HL-60 (cell line): ENCODE data around the gene CSF2RB.

Experiments
- DNase-seq, 2 experiments: peaks; one replicate each; pipeline ENCODE4 v3.0.0-alpha.2; 2010 to 2020; ENCODE audit warnings: low read depth in 1 of 2, low spot score in 1 of 2
- H3K27ac ChIP-seq: fragments of 250-450 bp; sonication (Bioruptor Pico); replicated peaks from 2 replicates; pipeline ENCODE4 v1.5.1; 2020; ENCODE audit warnings: mild to moderate bottlenecking, moderate library complexity
- H3K27me3 ChIP-seq: fragments of 250-450 bp; sonication (Bioruptor Pico); 2 replicates; pipeline ENCODE4 v1.5.1; 2021; ENCODE audit warnings: mild to moderate bottlenecking, moderate library complexity; ENCODE audit not compliant: insufficient read depth, poor library complexity, severe bottlenecking
- H3K4me3 ChIP-seq: replicated peaks from 2 replicates; pipeline ENCODE4 v1.5.1; 2011; ENCODE audit warnings: mild to moderate bottlenecking, control low read depth, low read length; ENCODE audit not compliant: insufficient read depth
- CTCF ChIP-seq: IDR thresholded peaks from one replicate; pipeline ENCODE4 v1.5.1; 2011; ENCODE audit warnings: low read length, control low read depth, inconsistent platforms; ENCODE audit not compliant: insufficient read depth
- GABPA ChIP-seq: IDR thresholded peaks from 2 replicates; pipeline ENCODE4 v1.6.1; 2012; ENCODE audit warnings: low read depth
- POLR2AphosphoS5 ChIP-seq: IDR thresholded peaks from 2 replicates; pipeline ENCODE4 v1.6.1; 2012; ENCODE audit warnings: low read depth
- REST ChIP-seq: IDR thresholded peaks from 2 replicates; pipeline ENCODE4 v1.6.1; 2012; ENCODE audit warnings: low read depth; ENCODE audit not compliant: insufficient replicate concordance
- SPI1 ChIP-seq: IDR thresholded peaks from 2 replicates; pipeline ENCODE4 v1.6.1; 2012; ENCODE audit warnings: low read depth, mild to moderate bottlenecking, borderline replicate concordance

Gene CSF2RB

GRCh38 chr22:36899498-36899897 lies 13.9 kb upstream of the CSF2RB start:
- H3K27me3 ChIP-seq: no peaks in the 10 kb centered on the region
- H3K4me3 ChIP-seq: no peak overlapping the region
- TF ChIP-seq REST: no peak
- TF ChIP-seq CTCF: no peak
- no peak for TF ChIP-seq GABPA
- TF ChIP-seq POLR2AphosphoS5: no peak
- H3K27ac ChIP-seq: no peak overlapping the region
- DNase-seq: no peak

- peak in 1 of 2 experiments; percentile 39 for DNase-seq
- no peak for TF ChIP-seq POLR2AphosphoS5
- TF ChIP-seq GABPA: no peak
- TF ChIP-seq SPI1: peak; percentile 58; the same call in 1 of the 2 replicates
- H3K4me3 ChIP-seq: no peak overlapping the region
- peak overlapping the region; percentile 71 for H3K27ac ChIP-seq
- no peaks in the 10 kb centered on the region for H3K27me3 ChIP-seq
Measured at GRCh38 chr22:36900225-36900624, 13.2 kb upstream of the CSF2RB start.

GRCh38 chr22:36900880-36901279 lies 12.5 kb upstream of the CSF2RB start:
- TF ChIP-seq REST: no peak
- TF ChIP-seq CTCF: no peak
- TF ChIP-seq POLR2AphosphoS5: no peak
- no peak for TF ChIP-seq GABPA
- no peak for TF ChIP-seq SPI1
- H3K4me3 ChIP-seq: no peak overlapping the region
- DNase-seq: no peak
- no peaks in the 10 kb centered on the region for H3K27me3 ChIP-seq
- peak overlapping the region; percentile 71 for H3K27ac ChIP-seq

- Histone ChIP-seq H3K27me3 (no peaks in the 10 kb centered on the region), H3K27ac (peak overlapping the region; percentile 71)
- peak in 1 of 2 experiments; percentile 69 for DNase-seq
Measured at GRCh38 chr22:36901411-36902142, 11.9 kb upstream of the CSF2RB start.

More at GRCh38 chr22:36901411-36902142, 11.9 kb upstream of the CSF2RB start:
- no peak overlapping the region for H3K4me3 ChIP-seq
- TF ChIP-seq GABPA (no peak), SPI1 (no peak), POLR2AphosphoS5 (peak; percentile 67; the same call in 1 of the 2 replicates), REST (no peak)
